ENCODE measurements around the gene UBALD2. TPM values are rescaled to one million over a fixed set of nuclear protein-coding genes. Genes with fewer than 3 reads are reported as not detected.
"Not testable (repeated sequence)": the region's sequence is repeated elsewhere in the genome, so short reads cannot be mapped to it uniquely, and the experiment has no call there.

UBALD2 gene
- total RNA-seq, 1 donor from 2014 or later = 46.9 TPM

DNA sequence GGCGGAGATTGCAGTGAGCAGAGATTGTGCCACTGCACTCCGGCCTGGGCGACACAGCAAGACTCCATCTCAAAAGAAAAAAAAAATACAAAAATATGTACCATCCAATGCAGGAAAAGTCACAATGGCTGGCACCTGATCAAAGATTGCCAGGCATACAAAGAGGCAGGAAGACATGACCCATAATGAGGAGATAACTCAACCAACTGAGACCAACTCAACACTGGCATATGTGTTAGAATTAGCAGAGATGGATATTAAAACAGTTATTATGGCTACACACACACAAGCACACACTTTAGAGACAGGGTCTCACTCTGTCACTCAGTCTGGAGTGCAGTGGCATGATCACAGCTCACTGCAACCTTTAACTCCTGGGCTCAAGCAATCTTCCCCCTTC, 32.3 kb downstream of the UBALD2 start:
- Mint-ChIP-seq H3K4me1 (ENCODE audit: unreplicated experiment) (peaks cover 4% of the 10 kb centered on the region), H3K27ac (no peak overlapping the region)
- TF ChIP-seq CTCF (conservative IDR thresholded peaks at IDR 0.05) = no peak

GRCh38 chr17:76304226-76305134, 39.3 kb downstream of the UBALD2 start:
- peaks cover 3% of the 10 kb centered on the region for H3K36me3 Mint-ChIP-seq
- H3K4me3 Mint-ChIP-seq = no peak overlapping the region
- no peak for TF ChIP-seq CTCF (conservative IDR thresholded peaks at IDR 0.05)
- peak overlapping the region; percentile 11 for H3K27ac Mint-ChIP-seq
- no peak for DNase-seq (ENCODE audit: extremely low spot score, unreplicated experiment)
- H3K4me1 Mint-ChIP-seq (ENCODE audit: unreplicated experiment) = peaks cover 4% of the 10 kb centered on the region
- no peaks in the 10 kb centered on the region for H3K27me3 Mint-ChIP-seq
- no peaks in the 10 kb centered on the region for H3K9me3 Mint-ChIP-seq

More for the DNA sequence above, 32.3 kb downstream of the UBALD2 start:
- no peaks in the 10 kb centered on the region for H3K36me3 Mint-ChIP-seq
- no peaks in the 10 kb centered on the region for H3K9me3 Mint-ChIP-seq
- H3K27me3 Mint-ChIP-seq = no peaks in the 10 kb centered on the region
- DNase-seq (ENCODE audit: extremely low spot score, unreplicated experiment) = no peak
- H3K4me3 Mint-ChIP-seq = no peak overlapping the region

DNA sequence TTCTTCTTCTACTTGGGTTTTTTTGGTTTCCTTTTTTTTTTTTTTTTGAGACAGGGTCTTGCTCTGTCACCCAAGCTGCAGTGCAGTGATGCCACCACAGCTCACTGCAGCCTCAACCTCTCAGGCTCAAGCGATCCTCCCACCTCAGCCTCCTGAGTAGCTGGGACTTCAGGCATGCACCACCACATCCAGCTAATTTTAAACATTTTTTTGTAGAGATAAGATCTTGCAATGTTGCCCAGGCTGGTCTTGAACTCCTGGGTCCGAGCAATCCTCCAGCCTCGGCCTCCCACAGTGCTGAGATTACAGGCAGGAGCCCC, 39.9 kb downstream of the UBALD2 start:
- H3K4me1 Mint-ChIP-seq (ENCODE audit: unreplicated experiment); H3K36me3 Mint-ChIP-seq; DNase-seq (ENCODE audit: extremely low spot score, unreplicated experiment); H3K4me3 Mint-ChIP-seq; H3K27me3 Mint-ChIP-seq; H3K27ac Mint-ChIP-seq; H3K9me3 Mint-ChIP-seq: not testable (repeated sequence)

DNA sequence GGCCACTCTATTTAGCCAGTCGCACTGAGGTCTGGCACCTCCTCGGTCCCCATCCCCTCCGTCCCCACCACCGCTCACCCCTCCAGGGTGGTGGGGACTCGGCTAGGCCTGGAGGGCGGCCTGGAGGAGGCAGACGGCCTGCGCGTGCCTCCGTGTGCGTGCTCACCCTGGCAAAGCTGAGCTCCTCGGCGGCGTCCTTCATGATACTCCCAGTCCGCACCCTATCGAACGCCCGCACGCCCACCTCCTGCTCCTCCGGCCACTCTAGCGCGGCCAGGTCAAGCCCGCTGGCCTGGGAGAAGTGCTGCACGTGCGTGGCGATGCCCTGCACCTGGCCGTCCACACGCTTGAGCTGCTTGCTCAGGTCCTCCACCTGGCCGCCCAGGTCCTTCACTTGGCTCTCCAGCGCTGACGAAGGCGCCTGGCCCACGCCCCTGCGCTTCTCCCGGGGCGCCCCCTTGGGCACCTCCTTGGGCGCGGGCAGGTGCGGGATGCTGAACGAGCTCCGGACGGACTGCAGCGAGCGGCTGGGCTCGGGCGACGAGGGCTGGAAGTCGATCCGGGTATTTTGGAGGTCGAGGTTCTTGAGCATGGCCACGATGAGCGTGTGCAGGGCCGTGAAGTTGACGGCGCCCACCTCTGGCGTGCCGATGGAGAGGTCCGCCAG, 42.3 kb downstream of the UBALD2 start:
- no peak overlapping the region for H3K27ac Mint-ChIP-seq
- no peak for TF ChIP-seq CTCF (conservative IDR thresholded peaks at IDR 0.05)
- DNase-seq (ENCODE audit: extremely low spot score, unreplicated experiment) = no peak
- H3K36me3 Mint-ChIP-seq = peaks cover 14% of the 10 kb centered on the region
- H3K9me3 Mint-ChIP-seq = no peaks in the 10 kb centered on the region
- peaks cover 4% of the 10 kb centered on the region for H3K4me1 Mint-ChIP-seq (ENCODE audit: unreplicated experiment)
- H3K27me3 Mint-ChIP-seq = no peaks in the 10 kb centered on the region
- H3K4me3 Mint-ChIP-seq = no peak overlapping the region

DNA sequence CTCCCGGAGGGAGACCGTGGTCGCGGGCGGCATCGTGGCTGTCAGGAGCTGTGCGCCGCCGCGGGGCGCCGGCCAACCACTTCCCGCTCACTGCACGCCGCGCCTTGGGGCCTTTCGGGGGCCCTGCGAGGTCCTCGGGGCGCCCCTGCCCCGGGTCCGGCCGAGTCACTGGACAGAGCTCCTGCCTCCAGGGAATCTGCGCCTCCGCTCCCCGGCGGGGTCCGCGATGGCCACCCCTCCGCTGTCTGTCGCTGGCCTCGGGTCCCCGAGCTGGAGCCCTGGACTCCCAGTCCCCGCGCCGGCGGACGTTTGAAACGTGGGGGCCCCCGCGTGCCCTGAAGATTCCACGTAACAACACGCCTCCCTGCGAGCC, 42.8 kb downstream of the UBALD2 start, which contains the start of gene QRICH2:
QRICH2 (minus strand) TSS at position 311 of the 373 bp plus-strand sequence; CDS start at position 33, 278 bp downstream.
- Mint-ChIP-seq H3K4me1 (ENCODE audit: unreplicated experiment) (peaks cover 4% of the 10 kb centered on the region), H3K4me3 (no peak within 1 kb of the TSS), H3K27ac (no peak within 1 kb of the TSS), H3K27me3 (no peaks in the 10 kb centered on the region), H3K9me3 (no peaks in the 10 kb centered on the region), H3K36me3 (peaks cover 14% of the 10 kb centered on the region)
- no peak for DNase-seq (ENCODE audit: extremely low spot score, unreplicated experiment)
- no peak for TF ChIP-seq CTCF (conservative IDR thresholded peaks at IDR 0.05)

DNA sequence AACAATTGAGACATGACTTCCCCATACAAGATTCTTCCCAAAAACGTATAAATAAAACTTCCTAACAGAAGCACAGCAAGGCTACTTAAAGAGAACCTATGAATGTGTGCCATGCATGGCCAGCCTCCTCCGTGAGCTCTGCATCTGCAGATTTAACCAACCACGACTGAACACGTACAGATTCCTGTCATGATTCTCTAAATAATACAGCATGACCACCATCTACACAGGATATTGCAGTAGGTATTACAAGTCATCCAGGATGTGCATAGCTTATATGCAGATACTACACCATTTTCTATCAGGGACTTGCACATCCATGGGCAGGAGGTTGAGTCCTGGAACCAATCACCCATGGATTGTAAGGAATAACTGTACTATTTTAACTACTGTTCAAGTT, 44.3 kb downstream of the UBALD2 start:
- no peak for TF ChIP-seq CTCF (conservative IDR thresholded peaks at IDR 0.05)
- no peak for DNase-seq (ENCODE audit: extremely low spot score, unreplicated experiment)
- Mint-ChIP-seq H3K27ac (no peak overlapping the region), H3K4me1 (ENCODE audit: unreplicated experiment) (peaks cover under 1% of the 10 kb centered on the region), H3K27me3 (no peaks in the 10 kb centered on the region), H3K4me3 (no peak overlapping the region), H3K36me3 (peaks cover 14% of the 10 kb centered on the region), H3K9me3 (no peaks in the 10 kb centered on the region)
